IMR-90 (cell line): ENCODE measurements around the gene SLC26A4. TPM values are rescaled to one million over a fixed set of nuclear protein-coding genes. Genes with fewer than 3 reads are reported as not detected.

Experiments used
- ATAC-seq: fragments of 200-7000 bp; cut with Tn5 transposase; 2 replicates; pipeline ENCODE4 v1.9.1; 2020; ENCODE audit warnings: low read depth, mild to moderate bottlenecking, moderate library complexity
- BruUV-seq: library from RNA; stranded (reverse); fragments of 400-500 nt; replicated peaks from 2 replicates; lab custom pipeline; 2021; lab: Mats Ljungman, UMichigan
- CTCF ChIA-PET: fragments of 300-600 bp; formaldehyde crosslinking; extraction: SDS; loops from one replicate; lab custom pipeline; 2021; ENCODE audit warnings: antibody characterized with exemption; lab: Yijun Ruan, JAX
- POLR2A ChIA-PET: fragments of 300-600 bp; sonication (Branson Sonifier 250); formaldehyde crosslinking; loops from one replicate; lab custom pipeline; 2022; ENCODE audit warnings: antibody characterized with exemption; ENCODE audit not compliant: unreplicated experiment; lab: Charles Lee
- DNase-seq: peaks from one replicate; pipeline ENCODE4 v3.0.0; 2013
- H2AFZ ChIP-seq: replicated peaks from 2 replicates; pipeline ENCODE3; 2013; ENCODE audit warnings: low read length, mild to moderate bottlenecking; ENCODE audit not compliant: poor library complexity
- H2AK5ac ChIP-seq: 2 replicates; pipeline ENCODE4 v1.6.1; 2013; ENCODE audit warnings: low read depth, low read length, inconsistent platforms
- H2AK9ac ChIP-seq: replicated peaks from 2 replicates; pipeline ENCODE3; 2013; ENCODE audit warnings: mild to moderate bottlenecking, low read depth, low read length, moderate library complexity; ENCODE audit not compliant: poor library complexity
- H2BK120ac ChIP-seq: 2 replicates; pipeline ENCODE4 v1.6.1; 2013; ENCODE audit warnings: low read depth, low read length, inconsistent platforms
- H2BK15ac ChIP-seq: 3 replicates; pipeline ENCODE4 v1.6.1; 2013; ENCODE audit warnings: low read depth, low read length, inconsistent platforms
- H2BK20ac ChIP-seq: 2 replicates; pipeline ENCODE4 v1.6.1; 2013; ENCODE audit warnings: low read depth, mild to moderate bottlenecking, inconsistent platforms, low read length, moderate library complexity
- H2BK5ac ChIP-seq: 2 replicates; pipeline ENCODE4 v1.6.1; 2013; ENCODE audit warnings: mild to moderate bottlenecking, low read depth, low read length, inconsistent platforms; ENCODE audit not compliant: poor library complexity, severe bottlenecking
- H3K14ac ChIP-seq: replicated peaks from 2 replicates; pipeline ENCODE4 v1.6.1; 2013; ENCODE audit warnings: low read depth, low read length, inconsistent platforms
- H3K18ac ChIP-seq: 2 replicates; pipeline ENCODE4 v1.6.1; 2013; ENCODE audit warnings: low read depth, low read length, control low read depth
- H3K23ac ChIP-seq: 2 replicates; pipeline ENCODE4 v1.6.1; 2013; ENCODE audit warnings: low read depth, low read length, inconsistent platforms
- H3K27ac ChIP-seq: 2 replicates; pipeline ENCODE4 v1.5.1; 2013; ENCODE audit warnings: mild to moderate bottlenecking, control low read depth, low read length; ENCODE audit not compliant: insufficient read depth
- H3K27me3 ChIP-seq: 2 replicates; pipeline ENCODE4 v1.6.1; 2013; ENCODE audit warnings: low read length; ENCODE audit not compliant: control insufficient read depth, insufficient read depth
- H3K36me3 ChIP-seq: 2 replicates; pipeline ENCODE4 v1.6.1; 2013; ENCODE audit warnings: low read length, mixed read lengths; ENCODE audit not compliant: control insufficient read depth, insufficient read depth
- H3K4ac ChIP-seq: 2 replicates; pipeline ENCODE4 v1.6.1; 2013; ENCODE audit warnings: low read depth, low read length, inconsistent platforms
- H3K4me1 ChIP-seq: 2 replicates; pipeline ENCODE4 v1.6.1; 2013; ENCODE audit warnings: low read length, mixed read lengths; ENCODE audit not compliant: control insufficient read depth, insufficient read depth
- H3K4me2 ChIP-seq: 2 replicates; pipeline ENCODE4 v1.6.1; 2013; ENCODE audit warnings: low read depth, mild to moderate bottlenecking, control low read depth, low read length, moderate library complexity
- H3K4me3 ChIP-seq: 2 replicates; pipeline ENCODE4 v1.5.1; 2013; ENCODE audit warnings: low read depth, mild to moderate bottlenecking, control low read depth, low read length, moderate library complexity; ENCODE audit not compliant: insufficient read depth
- H3K56ac ChIP-seq: 2 replicates; pipeline ENCODE4 v1.6.1; 2013; ENCODE audit warnings: low read length, inconsistent platforms; ENCODE audit not compliant: insufficient read depth; ENCODE audit errors: extremely low read depth
- H3K79me1 ChIP-seq, 2 experiments: 2 replicates each; pipeline ENCODE4 v1.6.1; 2013; ENCODE audit warnings: low read length in 2 of 2, inconsistent platforms in 1 of 2, low read depth in 1 of 2
- H3K9ac ChIP-seq: 2 replicates; pipeline ENCODE4 v1.6.1; 2013; ENCODE audit warnings: low read depth, low read length, control low read depth
- H3K9me1 ChIP-seq: 2 replicates; pipeline ENCODE4 v1.6.1; 2013; ENCODE audit warnings: low read length, inconsistent platforms; ENCODE audit not compliant: insufficient read depth
- H3K9me3 ChIP-seq: 2 replicates; pipeline ENCODE4 v1.6.1; 2013; ENCODE audit warnings: low read length; ENCODE audit not compliant: control insufficient read depth, insufficient read depth
- H4K20me1 ChIP-seq: 2 replicates; pipeline ENCODE4 v1.6.1; 2013; ENCODE audit warnings: low read length, inconsistent platforms; ENCODE audit not compliant: insufficient read depth
- H4K5ac ChIP-seq: 2 replicates; pipeline ENCODE4 v1.6.1; 2013; ENCODE audit warnings: mild to moderate bottlenecking, low read depth, low read length, control low read depth
- H4K8ac ChIP-seq, 2 experiments: 2 replicates each; pipeline ENCODE4 v1.6.1; 2013; ENCODE audit warnings: low read depth in 2 of 2, low read length in 2 of 2, control low read depth in 1 of 2, inconsistent platforms in 1 of 2
- H4K91ac ChIP-seq: 2 replicates; pipeline ENCODE4 v1.6.1; 2013; ENCODE audit warnings: low read depth, low read length, inconsistent platforms; ENCODE audit not compliant: insufficient read depth
- CTCF ChIP-seq: conservative IDR thresholded peaks from 2 replicates; pipeline ENCODE4 v1.5.1; 2012; ENCODE audit warnings: mild to moderate bottlenecking, low read depth, low read length, improper control_type of control experiment
- FOS ChIP-seq: fragments of 150-350 bp; IDR thresholded peaks from 2 replicates; pipeline ENCODE4 v1.6.1; 2016; ENCODE audit warnings: low read depth, low read length
- MAFK ChIP-seq: IDR thresholded peaks from 2 replicates; pipeline ENCODE4 v1.6.1; 2012; ENCODE audit warnings: low read depth, low read length, improper control_type of control experiment
- MXI1 ChIP-seq: IDR thresholded peaks from 2 replicates; pipeline ENCODE4 v1.6.1; 2012; ENCODE audit warnings: low read depth, mild to moderate bottlenecking, low read length, moderate library complexity, borderline replicate concordance
- NFE2L2 ChIP-seq: fragments of 150-350 bp; IDR thresholded peaks from 2 replicates; pipeline ENCODE4 v1.6.1; 2016; ENCODE audit warnings: low read depth, mild to moderate bottlenecking, low read length
- POLR2A ChIP-seq: IDR thresholded peaks from 2 replicates; pipeline ENCODE4 v1.6.1; 2012; ENCODE audit warnings: mild to moderate bottlenecking, low read depth, low read length
- RAD21 ChIP-seq: IDR thresholded peaks from 2 replicates; pipeline ENCODE4 v1.6.1; 2012; ENCODE audit warnings: low read length, improper control_type of control experiment
- RCOR1 ChIP-seq: IDR thresholded peaks from 2 replicates; pipeline ENCODE4 v1.6.1; 2012; ENCODE audit warnings: mild to moderate bottlenecking, low read length, improper control_type of control experiment; ENCODE audit not compliant: insufficient replicate concordance
- SMC3 ChIP-seq: fragments of 150-350 bp; IDR thresholded peaks from 2 replicates; pipeline ENCODE4 v1.6.1; 2016; ENCODE audit warnings: low read depth, mild to moderate bottlenecking, antibody characterized with exemption, low read length, moderate library complexity
- WGBS, 2 experiments: methylation state at CpG; one replicate each; pipeline versions ENCODE4 v1.1.5 to v1.1.7; 2013; ENCODE audit warnings: missing lambda C conversion rate in 2 of 2; ENCODE audit not compliant: insufficient read length in 1 of 2; ENCODE audit errors: extremely low coverage in 2 of 2; 5-methylcytosine and 5-hydroxymethylcytosine counted together
- dilution Hi-C: fragments of 300-500 bp; cut with HindIII; formaldehyde crosslinking; loops from one replicate; pipeline ENCODE4 v1.14.3; 2018; ENCODE audit warnings: low sequenced_read_pairs; ENCODE audit not compliant: unreplicated experiment
- in situ Hi-C: fragments of 300-500 bp; cut with MboI; formaldehyde crosslinking; loops from 3 replicates; pipeline ENCODE4 v1.14.3; 2019; ENCODE audit warnings: low sequenced_read_pairs, inconsistent platforms, mixed read lengths
- intact Hi-C: fragments of 100-400 bp; cut with micrococcal nuclease; formaldehyde crosslinking; loops from 2 replicates; pipeline ENCODE4 v1.10.0; 2022
- polyA plus RNA-seq, 3 experiments: library from polyadenylated mRNA; depleted of rRNA; stranded (reverse); fragments of >200 nt; gene quantifications; 2 replicates each; pipeline ENCODE4 v1.2.3, GENCODE V29; 2012; ENCODE audit warnings: low replicate concordance in 1 of 3
- total RNA-seq: library from RNA; depleted of rRNA; stranded (reverse); fragments of >200 nt; gene quantifications from 2 replicates; pipeline ENCODE4 v1.2.3, GENCODE V29; 2012

The SLC26A4 gene
- total and polyA plus RNA-seq, 2 of the 4 experiments (the other 2 are of a cell fraction) = 0.09 to 1.1 TPM

DNA sequence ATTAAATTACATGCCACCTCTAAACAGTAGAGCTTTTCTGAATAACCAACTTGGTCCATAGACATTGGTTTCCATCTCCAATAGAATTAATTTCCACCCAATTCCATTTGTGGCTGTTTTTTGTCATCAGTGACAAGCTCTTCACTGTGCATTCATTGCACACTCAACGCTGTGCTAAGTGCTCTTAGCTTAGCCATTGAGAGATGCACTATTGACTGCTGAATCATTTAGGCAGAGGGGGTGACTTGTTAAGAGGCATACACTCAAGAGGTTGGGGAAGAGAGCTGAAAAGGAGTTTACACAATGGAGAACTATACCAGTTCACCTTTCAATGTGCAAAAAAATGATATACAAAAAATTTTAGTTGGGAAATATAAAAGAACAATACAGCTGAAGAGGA lies 51.4 kb downstream of the SLC26A4 start:
- no peak overlapping the region for H3K23ac ChIP-seq
- WGBS, 2 experiments = no CpG with 5 or more reads among the region's 1 CpG
- H4K91ac ChIP-seq = no peak overlapping the region
- peak overlapping the region; percentile 62; the same call in 1 of the 2 replicates for H3K4ac ChIP-seq
- ATAC-seq = no peak
- no peaks in the 10 kb centered on the region for H4K20me1 ChIP-seq
- H3K4me1 ChIP-seq = peaks cover 2% of the 10 kb centered on the region; the same call in 1 of the 2 replicates
- intact Hi-C loops = no loop called here
- no peaks in the 10 kb centered on the region for H3K9me3 ChIP-seq
- no peaks in the 10 kb centered on the region for H3K36me3 ChIP-seq
- no peak overlapping the region for H3K4me2 ChIP-seq
- H2AFZ ChIP-seq = no peak overlapping the region
- H3K56ac ChIP-seq = no peak overlapping the region
- H3K9me1 ChIP-seq = peaks cover 3% of the 10 kb centered on the region
- H3K79me1 ChIP-seq = no peaks in the 10 kb centered on the region
- ChIA-PET CTCF (interaction anchor here (0.6 to 0.7 kb wide), 2 partner anchors 139 to 370 kb away, joined by 3 to 4 read pairs; no protein-coding TSS in a partner anchor), POLR2A (no interaction called here)
- peak overlapping the region; percentile 84; the same call in 1 of the 2 replicates for H2AK5ac ChIP-seq
- H3K27me3 ChIP-seq = no peaks in the 10 kb centered on the region
- no peak overlapping the region for H3K27ac ChIP-seq
- peak overlapping the region; percentile 39 for H2BK5ac ChIP-seq
- in situ Hi-C loops = no loop called here
- no peak overlapping the region; the same call in 1 of the 2 replicates for H2BK120ac ChIP-seq
- H2BK15ac ChIP-seq = peak overlapping the region; percentile 30; the same call in 1 of the 3 replicates
- H3K9ac ChIP-seq = no peak overlapping the region
- DNase-seq = no peak
- H3K4me3 ChIP-seq = no peak overlapping the region
- no peak overlapping the region for H2AK9ac ChIP-seq
- BruUV-seq = no TSS peak
- H2BK20ac ChIP-seq = peak overlapping the region; percentile 80; the same call in 1 of the 2 replicates
- H3K14ac ChIP-seq = no peak overlapping the region
- H4K8ac ChIP-seq = no peak overlapping the region
- no peak for TF ChIP-seq FOS
- no peak for TF ChIP-seq POLR2A
- TF ChIP-seq RCOR1 = no peak
- TF ChIP-seq MXI1 = no peak
- TF ChIP-seq NFE2L2 = no peak
- TF ChIP-seq RAD21 = no peak
- TF ChIP-seq MAFK = no peak
- TF ChIP-seq SMC3 = no peak
- TF ChIP-seq CTCF = no peak
- no peak overlapping the region for H3K18ac ChIP-seq
- dilution Hi-C loops = loop anchor here (25.0 kb wide), 1 partner anchor 250 kb away; the partner anchor contains the start of gene GPR22
- no peak overlapping the region; the same call in 1 of the 2 replicates for H4K5ac ChIP-seq
